OCI-LY7 (cell line): ENCODE results near the gene LLPH.

Experiments used
- CTCF ChIP-seq: fragments of 200-600 bp; sonication (generic); conservative IDR thresholded peaks from 2 replicates; pipeline ENCODE4 v1.5.1; 2014; ENCODE audit warnings: mild to moderate bottlenecking, antibody characterized with exemption, low read length, moderate library complexity, mixed read lengths
- EZH2phosphoT487 ChIP-seq: fragments of 200-600 bp; sonication (generic); IDR thresholded peaks from 2 replicates; pipeline ENCODE4 v1.6.1; 2018; ENCODE audit warnings: low read depth, borderline replicate concordance, mild to moderate bottlenecking, mixed run types, antibody characterized with exemption, low read length, moderate library complexity, mixed read lengths

GRCh38 chr12:66082744-66083143 is 47.8 kb downstream of the LLPH start:
- TF ChIP-seq CTCF (no peak), EZH2phosphoT487 (no peak)
